Fibroblast of skin of abdomen (primary cell): Measurements from ENCODE around the gene CLRN1. TPM values are rescaled to one million over a fixed set of nuclear protein-coding genes. Genes with fewer than 3 reads are reported as not detected.
"Not testable (repeated sequence)": the region's sequence is repeated elsewhere in the genome, so short reads cannot be mapped to it uniquely, and the experiment has no call there.

Source experiments
- DNase-seq: peaks from one replicate; pipeline ENCODE4 v3.0.0-alpha.2; 2013
- polyA plus RNA-seq, 2 experiments: library from polyadenylated mRNA; unstranded; fragments of 120-200 nt; gene quantifications; one replicate each; pipeline ENCODE4 v1.2.1, GENCODE V29; 2013; ENCODE audit not compliant: insufficient read length in 2 of 2

The CLRN1 gene, protein sequence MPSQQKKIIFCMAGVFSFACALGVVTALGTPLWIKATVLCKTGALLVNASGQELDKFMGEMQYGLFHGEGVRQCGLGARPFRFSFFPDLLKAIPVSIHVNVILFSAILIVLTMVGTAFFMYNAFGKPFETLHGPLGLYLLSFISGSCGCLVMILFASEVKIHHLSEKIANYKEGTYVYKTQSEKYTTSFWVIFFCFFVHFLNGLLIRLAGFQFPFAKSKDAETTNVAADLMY
- not detected for polyA plus RNA-seq (2013, experiment 1 of 2; ENCODE audit: insufficient read length)
- not detected for polyA plus RNA-seq (2013, experiment 2 of 2; ENCODE audit: insufficient read length)

DNA sequence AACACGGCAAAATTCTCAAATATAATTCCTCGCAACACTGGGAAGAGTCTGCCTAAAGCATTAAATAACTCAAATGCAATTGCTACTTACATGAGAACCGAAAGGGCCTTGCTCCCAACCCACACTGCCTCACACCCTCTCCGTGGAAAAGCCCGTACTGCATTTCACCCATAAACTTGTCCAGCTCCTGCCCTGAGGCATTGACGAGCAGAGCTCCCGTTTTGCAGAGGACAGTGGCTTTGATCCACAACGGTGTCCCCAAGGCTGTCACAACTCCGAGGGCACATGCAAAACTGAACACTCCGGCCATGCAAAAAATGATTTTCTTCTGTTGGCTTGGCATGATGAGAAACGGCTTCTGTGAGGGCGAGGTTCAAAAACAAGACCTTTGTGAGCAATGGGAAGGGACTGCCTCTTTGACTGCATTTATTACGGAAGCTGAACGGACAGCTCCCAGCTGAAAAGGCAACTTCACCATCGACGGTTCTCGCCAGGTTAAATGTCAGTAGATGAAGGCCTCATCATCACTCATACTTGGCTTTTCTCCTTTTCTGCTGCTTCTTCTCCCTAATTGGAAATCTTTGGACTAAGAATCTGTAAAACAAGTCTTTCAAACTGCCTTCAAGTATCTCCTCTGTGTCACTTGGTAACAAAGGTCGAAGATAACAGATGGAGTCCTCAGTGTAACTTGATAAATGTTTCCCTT, at the start of gene CLRN1:
TSS of gene CLRN1 (minus strand) at position 362 of the 706 bp plus-strand sequence. CDS start at position 343, 19 bp downstream.
- DNase-seq: no peak

- DNase-seq: peak; percentile 73
Measured at GRCh38 chr3:151016478-151016795, 43.9 kb upstream of the CLRN1 start.

DNA sequence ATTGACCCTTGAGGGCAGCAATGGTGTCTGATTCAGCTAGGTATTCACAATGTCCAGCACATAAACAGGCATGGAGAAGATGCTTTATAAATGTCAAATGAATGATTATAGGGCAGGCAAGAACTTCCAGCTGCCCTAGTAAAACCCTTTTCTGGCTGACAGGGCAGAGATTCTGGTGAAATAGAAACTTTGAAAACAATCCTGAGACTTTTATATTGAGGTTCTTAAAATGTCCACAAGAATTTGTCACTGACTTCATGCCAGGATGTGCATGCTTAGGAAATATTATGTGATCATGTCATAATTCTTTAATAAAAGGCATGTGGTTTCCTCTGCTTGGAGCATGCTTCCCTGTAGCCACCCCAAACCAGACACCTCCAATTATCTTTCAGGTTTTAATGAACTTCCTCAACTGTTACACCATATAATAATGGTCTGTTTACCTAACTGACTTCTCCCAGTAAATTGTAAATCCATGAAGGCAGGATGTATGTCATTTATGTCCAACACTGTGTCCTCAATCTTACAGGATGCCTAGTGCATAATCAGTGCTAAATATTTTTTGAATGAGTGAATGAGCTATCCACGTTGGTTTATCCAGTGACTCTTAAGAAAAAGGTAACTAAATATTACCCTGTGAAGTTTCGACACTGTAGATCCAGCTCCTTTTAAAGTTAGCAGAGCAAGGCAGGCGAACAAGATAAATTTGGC, 43.4 kb upstream of the CLRN1 start:
- DNase-seq: peak; percentile 73

DNA sequence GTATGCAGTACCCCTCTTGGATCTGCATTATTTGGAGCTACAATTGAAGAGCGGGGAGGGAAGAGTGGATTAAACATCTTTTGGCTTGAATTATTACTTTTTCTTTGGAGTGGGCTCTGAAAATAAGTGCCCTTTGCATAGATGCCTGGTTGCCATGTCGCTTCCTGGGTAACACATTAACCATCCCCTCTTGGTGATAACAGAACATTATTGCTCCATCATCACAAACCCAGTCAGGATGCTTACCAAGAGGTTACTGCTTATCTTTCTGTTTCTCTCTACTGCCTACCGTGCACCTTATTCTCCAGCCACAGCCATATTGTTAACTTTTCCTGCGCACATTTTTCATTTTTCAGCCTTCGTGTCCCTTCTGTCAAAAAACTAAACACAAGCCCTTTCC, 42.7 kb upstream of the CLRN1 start:
- DNase-seq: no peak

GRCh38 chr3:151014501-151015018, 42.0 kb upstream of the CLRN1 start:
- no peak for DNase-seq

DNA sequence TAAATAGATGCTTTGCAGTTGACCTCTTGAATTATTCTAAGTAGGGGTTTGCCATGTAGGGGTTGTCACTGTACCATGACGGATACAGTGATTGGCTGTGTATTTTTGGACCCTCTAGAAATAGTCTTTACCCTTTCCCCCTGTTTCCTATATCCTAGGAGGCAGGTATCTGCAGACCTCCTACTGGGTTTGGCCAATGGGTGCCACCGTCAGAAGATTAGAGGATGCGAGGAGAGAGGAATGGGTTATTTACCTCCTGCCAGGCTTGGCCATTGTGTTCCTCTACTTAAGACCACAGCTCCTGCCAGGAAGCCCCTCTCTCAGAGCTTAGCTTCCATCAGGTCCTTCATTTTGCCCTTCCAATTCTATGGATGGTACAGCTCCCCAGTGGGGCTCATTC, 40.2 kb upstream of the CLRN1 start:
- no peak for DNase-seq

- peak; percentile 78 for DNase-seq
Measured at GRCh38 chr3:151011427-151011826, 38.9 kb upstream of the CLRN1 start.

DNA sequence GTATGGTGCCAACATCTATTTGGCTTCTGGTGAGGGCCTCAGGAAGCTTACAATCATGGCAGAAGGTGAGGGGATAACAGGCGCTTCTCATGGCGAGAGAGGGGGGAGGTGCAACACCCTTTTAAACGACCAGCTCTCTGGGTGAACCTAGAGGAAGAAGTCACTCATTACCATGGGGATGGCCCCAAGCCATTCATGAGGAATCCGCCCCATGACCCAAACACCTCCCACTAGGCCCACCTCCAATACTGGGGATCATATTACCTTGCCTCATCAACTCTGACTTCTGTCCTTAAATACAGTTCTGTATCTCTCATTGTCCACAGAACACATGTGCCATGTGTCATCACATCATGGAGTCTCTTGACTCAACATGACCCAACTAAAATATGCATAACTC, 37.5 kb upstream of the CLRN1 start:
- no peak for DNase-seq

GRCh38 chr3:151009430-151009829, 36.9 kb upstream of the CLRN1 start:
- DNase-seq: peak; percentile 5

- peak; percentile 69 for DNase-seq
Measured at GRCh38 chr3:151008699-151009098, 36.2 kb upstream of the CLRN1 start.

GRCh38 chr3:151003768-151004134, 31.2 kb upstream of the CLRN1 start:
- DNase-seq: no peak

DNA sequence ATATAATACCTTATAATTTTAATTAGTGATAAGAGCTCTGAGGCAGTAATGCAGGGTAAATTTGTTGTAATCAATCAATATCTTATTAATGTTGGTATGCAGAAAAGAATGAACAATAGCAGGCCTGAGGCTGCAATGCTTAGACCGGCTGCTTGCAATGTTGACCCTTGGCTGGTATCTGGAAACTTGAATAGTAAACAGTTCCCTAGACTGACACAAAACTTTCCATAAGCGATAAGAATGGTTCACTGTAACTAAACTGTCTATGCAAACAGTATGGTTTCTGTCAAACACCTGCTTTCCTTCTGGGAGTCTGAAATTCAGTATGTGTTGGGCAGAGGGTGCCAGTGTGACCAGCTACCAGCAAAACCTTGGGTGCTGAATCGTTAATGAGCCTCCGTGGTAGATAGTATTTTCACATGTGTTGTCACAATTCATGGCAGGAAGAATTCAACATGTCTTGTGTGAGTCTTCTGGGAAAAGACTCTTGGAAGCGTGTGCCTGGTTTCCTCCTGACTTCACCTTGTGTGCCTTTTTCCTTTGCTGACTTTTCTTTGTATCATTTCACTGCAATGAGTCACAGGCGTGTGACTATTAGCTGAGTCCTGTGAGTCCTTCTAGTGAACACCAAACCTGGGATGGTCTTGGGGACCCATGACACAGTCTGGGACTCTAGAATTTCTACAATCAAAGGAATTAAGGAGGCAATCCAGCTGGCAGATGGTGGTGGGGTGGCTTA, 30.7 kb upstream of the CLRN1 start:
- DNase-seq: peak; percentile 20

- no peak for DNase-seq
Measured at GRCh38 chr3:151002003-151002981, 29.8 kb upstream of the CLRN1 start.

- no peak for DNase-seq
Measured at GRCh38 chr3:150998996-150999395, 26.5 kb upstream of the CLRN1 start.

DNA sequence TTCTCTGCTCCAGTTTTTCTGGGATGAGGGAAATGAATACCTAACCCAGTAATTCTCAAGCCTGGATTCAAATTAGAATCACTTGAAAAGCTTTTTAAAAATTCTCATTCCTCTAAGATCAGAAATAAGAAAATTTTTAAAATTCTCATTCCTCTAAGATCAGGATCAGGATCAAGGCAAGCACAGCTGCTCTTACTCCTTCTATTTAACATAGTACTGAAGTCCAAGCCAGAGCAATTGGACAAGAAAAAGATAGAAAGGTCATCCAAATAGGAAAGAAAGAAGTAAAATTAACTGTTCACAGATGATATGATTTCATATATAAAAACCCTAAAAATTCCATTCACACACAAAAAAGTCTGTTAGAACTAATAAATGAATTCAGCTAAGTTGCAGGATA, 24.2 kb upstream of the CLRN1 start:
- no peak for DNase-seq

- DNase-seq: no peak
Measured at GRCh38 chr3:150995510-150995909, 23.0 kb upstream of the CLRN1 start.

GRCh38 chr3:150989208-150989607, 16.7 kb upstream of the CLRN1 start:
- no peak for DNase-seq

DNA sequence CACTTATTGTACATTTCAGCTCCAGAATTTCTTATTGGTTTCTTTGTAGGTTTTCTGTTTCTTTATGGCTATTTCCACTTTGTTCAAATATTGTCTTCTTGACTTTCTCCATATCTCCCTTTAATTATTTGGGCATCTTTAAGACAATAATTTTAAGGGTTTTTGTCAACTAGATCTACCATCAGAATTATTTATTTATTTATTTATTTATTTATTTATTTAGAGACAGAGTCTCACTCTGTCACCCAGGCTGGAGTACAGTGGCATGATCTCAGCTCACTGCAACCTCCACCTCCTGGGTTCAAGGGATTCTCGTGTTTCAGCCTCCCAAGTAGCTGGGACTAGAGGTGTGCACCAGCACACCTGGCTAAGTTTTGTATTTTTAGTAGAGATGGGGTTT, 15.9 kb upstream of the CLRN1 start:
- not testable (repeated sequence) for DNase-seq

DNA sequence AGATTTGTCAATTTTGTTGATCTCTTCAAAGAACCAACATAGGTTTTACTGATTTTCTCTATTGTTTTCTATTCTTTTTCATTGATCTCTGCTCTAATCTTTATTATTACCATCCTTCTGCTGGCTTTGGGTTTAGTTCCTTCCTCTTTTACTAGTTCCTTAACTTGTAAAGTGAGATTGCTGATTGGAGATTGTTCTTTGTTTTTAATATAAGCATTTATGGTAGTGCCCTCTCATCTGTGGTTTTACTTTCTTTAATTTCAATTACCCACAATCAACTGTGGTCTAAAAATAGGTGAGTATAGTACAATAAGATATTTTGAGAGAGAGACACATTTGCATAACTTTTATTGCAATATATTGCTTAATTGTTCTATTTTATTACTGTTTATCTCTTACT, 13.2 kb upstream of the CLRN1 start:
- DNase-seq: no peak

DNA sequence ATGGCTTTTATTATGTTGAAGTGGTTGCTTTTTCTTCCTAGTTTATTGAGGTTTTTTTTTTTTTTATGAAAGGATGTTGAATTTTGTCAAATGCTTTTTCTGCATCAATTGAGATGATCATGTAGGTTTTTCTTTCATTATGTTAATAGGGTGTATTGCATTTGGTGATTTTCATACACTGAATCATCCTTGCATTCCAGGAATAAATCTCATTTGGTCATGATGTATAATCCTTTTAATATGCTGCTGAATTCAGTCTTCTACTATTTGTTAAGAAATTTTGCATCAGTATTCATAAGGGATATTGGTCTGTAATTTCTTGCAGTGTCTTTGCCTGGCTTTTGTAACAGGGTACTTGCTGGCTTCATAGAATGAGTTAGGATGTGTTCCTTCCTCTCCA, 11.5 kb upstream of the CLRN1 start:
- DNase-seq: peak; percentile 35

- DNase-seq: no peak
Measured at GRCh38 chr3:150978566-150979148, 6.1 kb upstream of the CLRN1 start.
